Measurements from ENCODE around the gene KCTD2.

KCTD2 gene

GRCh38 chr17:75047398-75048098, 523 bp downstream of the KCTD2 start:
- Histone ChIP-seq H3K79me2 (ENCODE audit: control insufficient read depth, low read length) (peaks cover 32% of the 10 kb centered on the region), H3K4me1 (ENCODE audit: control insufficient read depth, low read length) (peaks cover 18% of the 10 kb centered on the region), H3K27me3 (ENCODE audit: control insufficient read depth, low read length) (no peaks in the 10 kb centered on the region), H3K4me2 (ENCODE audit: low read length) (peak overlapping the region; percentile 96), H3K36me3 (ENCODE audit: control insufficient read depth, low read length) (peaks cover 17% of the 10 kb centered on the region), H3K27ac (ENCODE audit: low read depth, low read length) (no peak overlapping the region), H4K20me1 (ENCODE audit: control insufficient read depth, insufficient read depth, low read depth, low read length) (no peaks in the 10 kb centered on the region), H3K9me2 (replicated peaks; ENCODE audit: control insufficient read depth, low read length) (no peaks in the 10 kb centered on the region), H3K4me3 (ENCODE audit: low read length) (peak overlapping the region; percentile 98), H3F3A (ENCODE audit: control insufficient read depth, insufficient read depth) (peaks cover 4% of the 10 kb centered on the region; the same call in 1 of the 2 replicates), H3K9me3 (ENCODE audit: control insufficient read depth, insufficient read depth, low read length) (no peaks in the 10 kb centered on the region)
- TF ChIP-seq EZH2phosphoT487 (IDR thresholded peaks at IDR 0.05; ENCODE audit: borderline replicate concordance, low read length), result no peak
- no peak for TF ChIP-seq CTCF (IDR thresholded peaks at IDR 0.05; ENCODE audit: low read depth, low read length, poor library complexity, severe bottlenecking)

- H3K36me3 ChIP-seq (ENCODE audit: control insufficient read depth, low read length), result peaks cover 22% of the 10 kb centered on the region
- H3K79me2 ChIP-seq (ENCODE audit: control insufficient read depth, low read length), result peaks cover 32% of the 10 kb centered on the region
- H3K27ac ChIP-seq (ENCODE audit: low read depth, low read length), result no peak overlapping the region
- no peaks in the 10 kb centered on the region for H3K9me2 ChIP-seq (replicated peaks; ENCODE audit: control insufficient read depth, low read length)
- peaks cover 4% of the 10 kb centered on the region; the same call in 1 of the 2 replicates for H3F3A ChIP-seq (ENCODE audit: control insufficient read depth, insufficient read depth)
- H3K27me3 ChIP-seq (ENCODE audit: control insufficient read depth, low read length), result no peaks in the 10 kb centered on the region
- peaks cover 18% of the 10 kb centered on the region for H3K4me1 ChIP-seq (ENCODE audit: control insufficient read depth, low read length)
- TF ChIP-seq CTCF (IDR thresholded peaks at IDR 0.05; ENCODE audit: low read depth, low read length, poor library complexity, severe bottlenecking) (no peak), EZH2phosphoT487 (IDR thresholded peaks at IDR 0.05; ENCODE audit: borderline replicate concordance, low read length) (no peak)
- peak overlapping the region; percentile 98 for H3K4me3 ChIP-seq (ENCODE audit: low read length)
- H3K4me2 ChIP-seq (ENCODE audit: low read length), result peak overlapping the region; percentile 96
- no peaks in the 10 kb centered on the region for H3K9me3 ChIP-seq (ENCODE audit: control insufficient read depth, insufficient read depth, low read length)
- no peaks in the 10 kb centered on the region for H4K20me1 ChIP-seq (ENCODE audit: control insufficient read depth, insufficient read depth, low read depth, low read length)
These were observed 1.3 kb downstream of the KCTD2 start for GRCh38 chr17:75048249-75048878.

GRCh38 chr17:75049057-75049456, 2.0 kb downstream of the KCTD2 start:
- H3F3A ChIP-seq (ENCODE audit: control insufficient read depth, insufficient read depth), result peaks cover 4% of the 10 kb centered on the region; the same call in 1 of the 2 replicates
- H3K9me3 ChIP-seq (ENCODE audit: control insufficient read depth, insufficient read depth, low read length), result no peaks in the 10 kb centered on the region
- H3K4me1 ChIP-seq (ENCODE audit: control insufficient read depth, low read length), result peaks cover 18% of the 10 kb centered on the region
- no peak overlapping the region for H3K4me3 ChIP-seq (ENCODE audit: low read length)
- H3K36me3 ChIP-seq (ENCODE audit: control insufficient read depth, low read length), result peaks cover 26% of the 10 kb centered on the region
- no peaks in the 10 kb centered on the region for H3K27me3 ChIP-seq (ENCODE audit: control insufficient read depth, low read length)
- H3K9me2 ChIP-seq (replicated peaks; ENCODE audit: control insufficient read depth, low read length), result no peaks in the 10 kb centered on the region
- H4K20me1 ChIP-seq (ENCODE audit: control insufficient read depth, insufficient read depth, low read depth, low read length), result no peaks in the 10 kb centered on the region
- H3K79me2 ChIP-seq (ENCODE audit: control insufficient read depth, low read length), result peaks cover 32% of the 10 kb centered on the region
- no peak overlapping the region for H3K27ac ChIP-seq (ENCODE audit: low read depth, low read length)
- TF ChIP-seq CTCF (IDR thresholded peaks at IDR 0.05; ENCODE audit: low read depth, low read length, poor library complexity, severe bottlenecking) (no peak), EZH2phosphoT487 (IDR thresholded peaks at IDR 0.05; ENCODE audit: borderline replicate concordance, low read length) (no peak)
- H3K4me2 ChIP-seq (ENCODE audit: low read length), result no peak overlapping the region

Measured in DOHH2 (cell line).